HCT116 (cell line): ENCODE results near the gene ANAPC5.

ENCODE experiments used
- CEBPB ChIP-seq: IDR thresholded peaks from 2 replicates; pipeline ENCODE4 v1.6.1; 2012; ENCODE audit warnings: low read depth
- EZH2 ChIP-seq: fragments of 200-600 bp; sonication (generic); IDR thresholded peaks from 2 replicates; pipeline ENCODE4 v1.6.1; 2017; ENCODE audit warnings: antibody characterized with exemption, mixed run types
- POLR2A ChIP-seq: IDR thresholded peaks from 2 replicates; pipeline ENCODE4 v1.7.0; 2011; ENCODE audit warnings: borderline replicate concordance; ENCODE audit not compliant: insufficient read depth, insufficient read length; ENCODE audit errors: extremely low read depth
- SP1 ChIP-seq: IDR thresholded peaks from 2 replicates; pipeline ENCODE4 v1.6.1; 2012; ENCODE audit warnings: low read depth
- TF ChIP-seq, protein P1 (sequence below), 3 experiments: fragments of 200-600 bp in 1 of 3; sonication (generic) in 1 of 3; IDR thresholded peaks in 2 of 3; conservative IDR thresholded peaks in 1 of 3; 2 replicates each; pipeline ENCODE4 v1.5.1; 2012 to 2017; ENCODE audit warnings: low read depth in 2 of 3, low read length in 2 of 3, antibody characterized with exemption in 1 of 3, borderline replicate concordance in 1 of 3, control low read depth in 1 of 3, mild to moderate bottlenecking in 1 of 3, mixed read lengths in 1 of 3, mixed run types in 1 of 3, moderate library complexity in 1 of 3; ENCODE audit not compliant: insufficient read depth in 1 of 3

DNA sequence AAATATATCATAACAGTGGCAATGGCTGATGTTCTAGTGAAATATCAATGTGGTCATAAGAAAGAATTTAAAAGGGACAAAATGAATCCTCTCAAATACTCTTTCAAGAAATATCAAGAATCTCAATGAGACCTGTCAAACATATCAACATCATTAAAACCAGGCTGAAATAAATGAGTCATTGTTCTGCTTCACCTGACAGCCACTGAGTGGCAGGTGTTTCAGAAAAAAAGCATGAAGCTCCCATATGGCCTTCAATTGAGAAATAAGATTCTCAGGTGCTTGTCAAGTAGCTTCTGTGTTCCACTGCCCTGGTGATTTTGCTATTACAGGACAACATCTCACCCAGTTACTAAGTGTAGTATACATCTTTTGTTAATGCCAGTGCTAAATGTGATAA is 21.5 kb downstream of the ANAPC5 start:
- TF ChIP-seq, protein P1, sequence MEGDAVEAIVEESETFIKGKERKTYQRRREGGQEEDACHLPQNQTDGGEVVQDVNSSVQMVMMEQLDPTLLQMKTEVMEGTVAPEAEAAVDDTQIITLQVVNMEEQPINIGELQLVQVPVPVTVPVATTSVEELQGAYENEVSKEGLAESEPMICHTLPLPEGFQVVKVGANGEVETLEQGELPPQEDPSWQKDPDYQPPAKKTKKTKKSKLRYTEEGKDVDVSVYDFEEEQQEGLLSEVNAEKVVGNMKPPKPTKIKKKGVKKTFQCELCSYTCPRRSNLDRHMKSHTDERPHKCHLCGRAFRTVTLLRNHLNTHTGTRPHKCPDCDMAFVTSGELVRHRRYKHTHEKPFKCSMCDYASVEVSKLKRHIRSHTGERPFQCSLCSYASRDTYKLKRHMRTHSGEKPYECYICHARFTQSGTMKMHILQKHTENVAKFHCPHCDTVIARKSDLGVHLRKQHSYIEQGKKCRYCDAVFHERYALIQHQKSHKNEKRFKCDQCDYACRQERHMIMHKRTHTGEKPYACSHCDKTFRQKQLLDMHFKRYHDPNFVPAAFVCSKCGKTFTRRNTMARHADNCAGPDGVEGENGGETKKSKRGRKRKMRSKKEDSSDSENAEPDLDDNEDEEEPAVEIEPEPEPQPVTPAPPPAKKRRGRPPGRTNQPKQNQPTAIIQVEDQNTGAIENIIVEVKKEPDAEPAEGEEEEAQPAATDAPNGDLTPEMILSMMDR (IDR thresholded peaks at IDR 0.05 in 2 of 3, conservative IDR thresholded peaks at IDR 0.05 in 1 of 3; ENCODE audit: borderline replicate concordance in 1 of 3, insufficient read depth in 1 of 3, low read depth in 2 of 3, low read length in 2 of 3), result no peak
- TF ChIP-seq POLR2A (no peak), EZH2 (no peak), CEBPB (no peak), SP1 (no peak)
